ENCODE measurements around the gene TYROBP.
"Not testable (repeated sequence)": the region's sequence is repeated elsewhere in the genome, so short reads cannot be mapped to it uniquely, and the experiment has no call there.

The TYROBP gene

GRCh38 chr19:35898499-35898809 is 9.6 kb downstream of the TYROBP start:
- no peak for DNase-seq

GRCh38 chr19:35897706-35898451 is 10.2 kb downstream of the TYROBP start:
- DNase-seq, result no peak

- no peak for DNase-seq
Observed at GRCh38 chr19:35896643-35897040, 11.5 kb downstream of the TYROBP start.

GRCh38 chr19:35895911-35896642 is 12.0 kb downstream of the TYROBP start:
- DNase-seq, result no peak

GRCh38 chr19:35894342-35894741 is 13.8 kb downstream of the TYROBP start:
- no peak for DNase-seq

GRCh38 chr19:35891819-35892218 is 16.3 kb downstream of the TYROBP start:
- not testable (repeated sequence) for DNase-seq

- no peak for DNase-seq
Observed at GRCh38 chr19:35890113-35890650, 17.9 kb downstream of the TYROBP start.

- no peak for DNase-seq
Observed at GRCh38 chr19:35889370-35890112, 18.6 kb downstream of the TYROBP start.

GRCh38 chr19:35888398-35888797 is 19.7 kb downstream of the TYROBP start:
- no peak for DNase-seq

GRCh38 chr19:35887197-35887596 is 20.9 kb downstream of the TYROBP start:
- no peak for DNase-seq

- DNase-seq, result no peak
Observed at GRCh38 chr19:35885904-35886303, 22.2 kb downstream of the TYROBP start.

- DNase-seq, result no peak
Observed at GRCh38 chr19:35885225-35885738, 22.8 kb downstream of the TYROBP start.

GRCh38 chr19:35883882-35884281 is 24.2 kb downstream of the TYROBP start:
- no peak for DNase-seq

- DNase-seq, result peak; percentile 20 to 63
Observed at GRCh38 chr19:35882114-35882832, 25.8 kb downstream of the TYROBP start.

GRCh38 chr19:35879770-35880317 is 28.3 kb downstream of the TYROBP start:
- no peak for DNase-seq

GRCh38 chr19:35879068-35879467 is 29.0 kb downstream of the TYROBP start:
- no peak for DNase-seq

- DNase-seq, result no peak
Observed at GRCh38 chr19:35874392-35874930, 33.6 kb downstream of the TYROBP start.

- no peak for DNase-seq
Observed at GRCh38 chr19:35872180-35872579, 35.9 kb downstream of the TYROBP start.

- DNase-seq, result no peak
Observed at GRCh38 chr19:35871611-35872010, 36.5 kb downstream of the TYROBP start.

- DNase-seq, result no peak
Observed at GRCh38 chr19:35870798-35871197, 37.3 kb downstream of the TYROBP start.

- peak; percentile 51 to 65 for DNase-seq
Observed at GRCh38 chr19:35870124-35870736, 37.9 kb downstream of the TYROBP start.

Measured in NCI-H1930 (cell line).